ENCODE results near the gene NR4A1. TPM values are rescaled to one million over a fixed set of nuclear protein-coding genes. Genes with fewer than 3 reads are reported as not detected.

NR4A1 gene
- total and polyA plus RNA-seq, 10 of the 15 experiments (the other 5 are each of a cell fraction or from before 2014, with no cell fraction given) = 0.05 to 7.9 (median 2.2) TPM; not detected in 1

- TF ChIP-seq HDGF (IDR thresholded peaks at IDR 0.05) = no peak
These were observed 45.2 kb downstream of the NR4A1 start (continued) for GRCh38 chr12:52096332-52097044.

GRCh38 chr12:52097045-52097666 lies 45.9 kb downstream of the NR4A1 start:
- Histone ChIP-seq H2AFZ (ENCODE audit: control insufficient read depth, low read depth, low read length) (no peak overlapping the region), H3K79me2 (ENCODE audit: control insufficient read depth, insufficient read depth, low read length) (no peaks in the 10 kb centered on the region), H3K4me1 (ENCODE audit: control insufficient read depth, insufficient read depth, low read length) (no peaks in the 10 kb centered on the region), H3K9ac (ENCODE audit: control insufficient read depth, insufficient read depth, low read length) (no peak overlapping the region), H3K4me2 (ENCODE audit: control insufficient read depth, insufficient read depth) (no peak overlapping the region), H3K4me3 (no peak overlapping the region), H3K27me3 (replicated peaks in 1 of 2; ENCODE audit: control insufficient read depth in 2 of 2, insufficient read depth in 2 of 2, low read length in 1 of 2) (no peaks in the 10 kb centered on the region), H3K9me3 (replicated peaks; ENCODE audit: control insufficient read depth, insufficient read depth, low read length) (no peaks in the 10 kb centered on the region), H3K36me3 (ENCODE audit: control insufficient read depth in 2 of 2, insufficient read depth in 2 of 2, low read length in 1 of 2) (no peaks in the 10 kb centered on the region), H3K27ac (ENCODE audit: control insufficient read depth, insufficient read depth) (no peak overlapping the region), H4K20me1 (ENCODE audit: control insufficient read depth, insufficient read depth) (no peaks in the 10 kb centered on the region)
- in situ Hi-C loops (cut with MboI) (no loop called here), intact Hi-C loops (cut with micrococcal nuclease; ENCODE audit: unreplicated experiment) (no loop called here)
- ATAC-seq (no peak), FAIRE-seq (no peak), DNase-seq (ENCODE audit: low read depth, low spot score) (no peak)
- ChIA-PET POLR2A (no interaction called here), SMC1A (ENCODE audit: uncharacterized antibody, unreplicated experiment) (no interaction called here), CTCF (no interaction called here), RAD21 (ENCODE audit: unreplicated experiment) (no interaction called here)
- BruUV-seq (replicated peaks) = no TSS peak
- 88% methylated on average over 21 of the region's 21 CpGs for WGBS (ENCODE audit: insufficient coverage, insufficient replicate concordance, low lambda C conversion rate, missing lambda C conversion rate)
- TF ChIP-seq MYC (IDR thresholded peaks at IDR 0.05; ENCODE audit: insufficient read depth, insufficient read length, insufficient replicate concordance, low read length, severe bottlenecking) (no peak), SREBF2 (IDR thresholded peaks at IDR 0.05; ENCODE audit: low read length) (no peak), SIX5 (IDR thresholded peaks at IDR 0.05; ENCODE audit: low read depth, low read length, severe bottlenecking) (no peak), SMC3 (IDR thresholded peaks at IDR 0.05; ENCODE audit: borderline replicate concordance, low read length) (no peak), PRDM15 (CRISPR knock-in tag; IDR thresholded peaks at IDR 0.05) (no peak), ZBTB11 (CRISPR knock-in tag; IDR thresholded peaks at IDR 0.05) (no peak), ATF2 (IDR thresholded peaks at IDR 0.05; ENCODE audit: low read length) (no peak), IRF5 (IDR thresholded peaks at IDR 0.05; ENCODE audit: borderline replicate concordance) (no peak), PAX5 (IDR thresholded peaks at IDR 0.05; ENCODE audit: borderline replicate concordance, low read depth, low read length) (no peak), SMAD1 (IDR thresholded peaks at IDR 0.05; ENCODE audit: low read depth, partially characterized antibody) (no peak)
